Stimulated activated memory B cell treated with anti-CD40 and anti-IgM and Interleukin-4, amounts not matched to agents 10 μg/mL and 1 μg/mL and 100 μg/mL, for 72 hours (primary cell): ENCODE data around the gene HSD17B10.
"Not testable (repeated sequence)": the region's sequence is repeated elsewhere in the genome, so short reads cannot be mapped to it uniquely, and the experiment has no call there.

ENCODE experiments used
- ATAC-seq: fragments of 150-1000 bp; cut with Tn5 transposase; 2 replicates; pipeline ENCODE4 v1.10.0; 2021
- H3K27ac Mint-ChIP-seq: one replicate; pipeline ENCODE4 v1.8.0; 2022; ENCODE audit warnings: mild to moderate bottlenecking, mixed read lengths
- H3K27me3 Mint-ChIP-seq: one replicate; pipeline ENCODE4 v1.8.0; 2022; ENCODE audit warnings: mixed read lengths
- H3K36me3 Mint-ChIP-seq: one replicate; pipeline ENCODE4 v1.8.0; 2022; ENCODE audit warnings: mixed read lengths
- H3K4me1 Mint-ChIP-seq: one replicate; pipeline ENCODE4 v1.8.0; 2022; ENCODE audit warnings: mixed read lengths
- H3K4me3 Mint-ChIP-seq: one replicate; pipeline ENCODE4 v1.8.0; 2022; ENCODE audit warnings: mild to moderate bottlenecking, moderate library complexity, mixed read lengths
- H3K9me3 Mint-ChIP-seq: one replicate; pipeline ENCODE4 v1.8.0; 2022; ENCODE audit warnings: mixed read lengths

The HSD17B10 gene

GRCh38 chrX:53441531-53442321 is 7.6 kb upstream of the HSD17B10 start:
- Mint-ChIP-seq H3K36me3 (no peaks in the 10 kb centered on the region), H3K27me3 (no peaks in the 10 kb centered on the region), H3K9me3 (no peaks in the 10 kb centered on the region), H3K27ac (peak overlapping the region; percentile 59), H3K4me1 (peaks cover 4% of the 10 kb centered on the region), H3K4me3 (peak overlapping the region; percentile 84)
- peak; percentile 92 for ATAC-seq

- no peak for ATAC-seq
Measured at GRCh38 chrX:53440621-53441517, 6.7 kb upstream of the HSD17B10 start.

GRCh38 chrX:53440101-53440500 is 5.9 kb upstream of the HSD17B10 start:
- Mint-ChIP-seq H3K4me3 (peak overlapping the region; percentile 14), H3K27me3 (no peaks in the 10 kb centered on the region), H3K9me3 (no peaks in the 10 kb centered on the region), H3K36me3 (no peaks in the 10 kb centered on the region), H3K27ac (peak overlapping the region; percentile 6), H3K4me1 (peaks cover 10% of the 10 kb centered on the region)
- ATAC-seq, result no peak

More at GRCh38 chrX:53440621-53441517, 6.7 kb upstream of the HSD17B10 start:
- H3K36me3 Mint-ChIP-seq, result no peaks in the 10 kb centered on the region
- H3K27ac Mint-ChIP-seq, result peak overlapping the region; percentile 59
- H3K4me1 Mint-ChIP-seq, result peaks cover 10% of the 10 kb centered on the region
- H3K9me3 Mint-ChIP-seq, result no peaks in the 10 kb centered on the region
- H3K27me3 Mint-ChIP-seq, result no peaks in the 10 kb centered on the region
- H3K4me3 Mint-ChIP-seq, result peak overlapping the region; percentile 84

- no peaks in the 10 kb centered on the region for H3K27me3 Mint-ChIP-seq
- H3K4me1 Mint-ChIP-seq, result peaks cover 21% of the 10 kb centered on the region
- no peak overlapping the region for H3K4me3 Mint-ChIP-seq
- no peak overlapping the region for H3K27ac Mint-ChIP-seq
- no peak for ATAC-seq
- H3K36me3 Mint-ChIP-seq, result no peaks in the 10 kb centered on the region
- no peaks in the 10 kb centered on the region for H3K9me3 Mint-ChIP-seq
Measured at GRCh38 chrX:53438832-53439230, 4.7 kb upstream of the HSD17B10 start.

- Mint-ChIP-seq H3K9me3 (no peaks in the 10 kb centered on the region), H3K27ac (no peak overlapping the region), H3K27me3 (no peaks in the 10 kb centered on the region), H3K36me3 (no peaks in the 10 kb centered on the region), H3K4me3 (no peak overlapping the region), H3K4me1 (peaks cover 27% of the 10 kb centered on the region)
- ATAC-seq, result no peak
Measured at GRCh38 chrX:53438174-53438831, 4.1 kb upstream of the HSD17B10 start.

- Mint-ChIP-seq H3K27me3 (no peaks in the 10 kb centered on the region), H3K4me3 (no peak overlapping the region)
Measured at GRCh38 chrX:53437206-53437605, 3.0 kb upstream of the HSD17B10 start.

GRCh38 chrX:53435997-53436396 is 1.8 kb upstream of the HSD17B10 start:
- ATAC-seq, result peak; percentile 81
- Mint-ChIP-seq H3K9me3 (no peaks in the 10 kb centered on the region), H3K36me3 (peaks cover 5% of the 10 kb centered on the region), H3K4me1 (peaks cover 27% of the 10 kb centered on the region), H3K27ac (no peak overlapping the region), H3K27me3 (no peaks in the 10 kb centered on the region), H3K4me3 (no peak overlapping the region)

More at GRCh38 chrX:53437206-53437605, 3.0 kb upstream of the HSD17B10 start:
- H3K4me1 Mint-ChIP-seq, result peaks cover 27% of the 10 kb centered on the region
- no peak overlapping the region for H3K27ac Mint-ChIP-seq
- H3K9me3 Mint-ChIP-seq, result no peaks in the 10 kb centered on the region
- ATAC-seq, result no peak
- H3K36me3 Mint-ChIP-seq, result no peaks in the 10 kb centered on the region

- H3K27ac Mint-ChIP-seq, result no peak overlapping the region
- no peak overlapping the region for H3K4me3 Mint-ChIP-seq
- no peaks in the 10 kb centered on the region for H3K9me3 Mint-ChIP-seq
Measured at GRCh38 chrX:53430231-53430630, 3.9 kb downstream of the HSD17B10 start.

GRCh38 chrX:53429755-53430154 is 4.4 kb downstream of the HSD17B10 start:
- H3K9me3 Mint-ChIP-seq, result no peaks in the 10 kb centered on the region

More at GRCh38 chrX:53430231-53430630, 3.9 kb downstream of the HSD17B10 start:
- H3K4me1 Mint-ChIP-seq, result peaks cover 17% of the 10 kb centered on the region
- H3K27me3 Mint-ChIP-seq, result no peaks in the 10 kb centered on the region
- no peak for ATAC-seq
- peaks cover 33% of the 10 kb centered on the region for H3K36me3 Mint-ChIP-seq

GRCh38 chrX:53422861-53423306 is 11.3 kb downstream of the HSD17B10 start, which contains the start of gene RIBC1:
Gene RIBC1, plus strand, starts transcription at chrX:53422873. Its CDS starts 3,404 bp downstream, at chrX:53426277.
- Mint-ChIP-seq H3K4me3 (peak within 1 kb of the TSS; percentile 91), H3K27ac (peak within 1 kb of the TSS; percentile 88), H3K36me3 (peaks cover 7% of the 10 kb centered on the region), H3K27me3 (no peaks in the 10 kb centered on the region), H3K9me3 (no peaks in the 10 kb centered on the region), H3K4me1 (peaks cover 32% of the 10 kb centered on the region)
- no peak for ATAC-seq

More at GRCh38 chrX:53429755-53430154, 4.4 kb downstream of the HSD17B10 start:
- Mint-ChIP-seq H3K36me3 (peaks cover 33% of the 10 kb centered on the region), H3K27ac (no peak overlapping the region), H3K4me1 (peaks cover 15% of the 10 kb centered on the region), H3K4me3 (no peak overlapping the region), H3K27me3 (no peaks in the 10 kb centered on the region)
- no peak for ATAC-seq

- Mint-ChIP-seq H3K9me3 (no peaks in the 10 kb centered on the region), H3K4me1 (peaks cover 37% of the 10 kb centered on the region), H3K36me3 (peaks cover 6% of the 10 kb centered on the region), H3K27ac (peak within 1 kb of the TSS; percentile 88), H3K27me3 (no peaks in the 10 kb centered on the region), H3K4me3 (peak within 1 kb of the TSS; percentile 91)
- ATAC-seq, result peak; percentile 97
Measured at GRCh38 chrX:53422086-53422860, 11.9 kb downstream of the HSD17B10 start, which contains the start of gene SMC1A. Gene SMC1A, minus strand, starts transcription at chrX:53422654. Its CDS starts 54 bp downstream, at chrX:53422600.

GRCh38 chrX:53421772-53422085 is 12.4 kb downstream of the HSD17B10 start:
- H3K9me3 Mint-ChIP-seq, result no peaks in the 10 kb centered on the region
- H3K4me1 Mint-ChIP-seq, result peaks cover 37% of the 10 kb centered on the region
- ATAC-seq, result peak; percentile 46
- H3K36me3 Mint-ChIP-seq, result peaks cover 4% of the 10 kb centered on the region
- peak overlapping the region; percentile 91 for H3K4me3 Mint-ChIP-seq
- no peaks in the 10 kb centered on the region for H3K27me3 Mint-ChIP-seq
- H3K27ac Mint-ChIP-seq, result peak overlapping the region; percentile 88

- no peak for ATAC-seq
- Mint-ChIP-seq H3K9me3 (no peaks in the 10 kb centered on the region), H3K36me3 (peaks cover 4% of the 10 kb centered on the region), H3K27me3 (no peaks in the 10 kb centered on the region), H3K27ac (no peak overlapping the region), H3K4me1 (peaks cover 37% of the 10 kb centered on the region), H3K4me3 (peak overlapping the region; percentile 91)
Measured at GRCh38 chrX:53421125-53421524, 13.0 kb downstream of the HSD17B10 start.

GRCh38 chrX:53420351-53420750 is 13.8 kb downstream of the HSD17B10 start:
- not testable (repeated sequence) for H3K4me3 Mint-ChIP-seq, H3K36me3 Mint-ChIP-seq, H3K27me3 Mint-ChIP-seq, H3K27ac Mint-ChIP-seq, ATAC-seq, H3K9me3 Mint-ChIP-seq
- peaks cover 37% of the 10 kb centered on the region for H3K4me1 Mint-ChIP-seq
